MCF 10A (cell line): ENCODE data around the gene SNX24. TPM values are rescaled to one million over a fixed set of nuclear protein-coding genes. Genes with fewer than 3 reads are reported as not detected.
"Not testable (repeated sequence)": the region's sequence is repeated elsewhere in the genome, so short reads cannot be mapped to it uniquely, and the experiment has no call there.

ENCODE experiments used
- BruUV-seq: library from RNA; stranded (reverse); fragments of 400-500 nt; replicated peaks from 2 replicates; lab custom pipeline; 2021; lab: Mats Ljungman, UMichigan
- CTCF ChIA-PET: fragments of 300-600 bp; sonication (Branson Sonifier 250); formaldehyde crosslinking; extraction: SDS; loops from one replicate; lab custom pipeline; 2021; ENCODE audit warnings: antibody characterized with exemption, inconsistent platforms; lab: Yijun Ruan, JAX
- POLR2A ChIA-PET: fragments of 300-600, 350-650 bp; sonication (Branson Sonifier 250); formaldehyde crosslinking; extraction: SDS; loops from one replicate; lab custom pipeline; 2020; ENCODE audit warnings: antibody characterized with exemption, inconsistent platforms; lab: Yijun Ruan, JAX
- DNase-seq: peaks from one replicate; pipeline ENCODE4 v3.0.0-alpha.2; 2018; ENCODE audit not compliant: unreplicated experiment
- H3K27ac Mint-ChIP-seq: one replicate; pipeline ENCODE4 v1.8.0; 2022; ENCODE audit warnings: mild to moderate bottlenecking, low read depth, mixed read lengths; ENCODE audit not compliant: unreplicated experiment
- H3K27me3 Mint-ChIP-seq: one replicate; pipeline ENCODE4 v1.8.0; 2022; ENCODE audit warnings: mixed read lengths; ENCODE audit not compliant: insufficient read depth, unreplicated experiment
- H3K36me3 Mint-ChIP-seq: one replicate; pipeline ENCODE4 v1.8.0; 2022; ENCODE audit warnings: mild to moderate bottlenecking, moderate library complexity, mixed read lengths; ENCODE audit not compliant: insufficient read depth, unreplicated experiment
- H3K4me1 Mint-ChIP-seq: one replicate; pipeline ENCODE4 v1.8.0; 2022; ENCODE audit warnings: mixed read lengths; ENCODE audit not compliant: insufficient read depth, unreplicated experiment
- H3K4me3 Mint-ChIP-seq: one replicate; pipeline ENCODE4 v1.8.0; 2022; ENCODE audit warnings: mild to moderate bottlenecking, moderate library complexity, mixed read lengths; ENCODE audit not compliant: unreplicated experiment
- H3K9me3 Mint-ChIP-seq: one replicate; pipeline ENCODE4 v1.8.0; 2022; ENCODE audit warnings: mixed read lengths; ENCODE audit not compliant: unreplicated experiment
- CTCF ChIP-seq: fragments of 200-600 bp; IDR thresholded peaks from one replicate; pipeline ENCODE4 v1.8.0; 2022; ENCODE audit warnings: antibody characterized with exemption, mild to moderate bottlenecking; ENCODE audit not compliant: unreplicated experiment
- intact Hi-C: fragments of 100-400 bp; cut with micrococcal nuclease; formaldehyde crosslinking; loops from 2 replicates; pipeline ENCODE4 v1.14.1; 2022
- total RNA-seq: library from RNA; stranded (reverse); gene quantifications from 2 replicates; pipeline ENCODE4 v1.2.3, GENCODE V29; 2022

The SNX24 gene
- total RNA-seq, 1 experiment from 2014 or later: 97.0 TPM

- intact Hi-C loops: loop anchor here (1.0 to 10.0 kb wide), 6 partner anchors 37 to 663 kb away; partner anchors contain the start of genes PPIC and SNX2
- DNase-seq: no peak
- TSS peak; percentile 64 for BruUV-seq
- H3K27me3 Mint-ChIP-seq: no peaks in the 10 kb centered on the region
- POLR2A ChIA-PET: interaction anchor here (0.5 to 7.6 kb wide), 30 partner anchors 11 to 734 kb away, joined by 3 to 67 read pairs (median 3); partner anchors contain the start of genes CEP120 and SNX2
- no peaks in the 10 kb centered on the region for H3K9me3 Mint-ChIP-seq
- peaks cover 5% of the 10 kb centered on the region for H3K36me3 Mint-ChIP-seq
- peak overlapping the region; percentile 82 for H3K27ac Mint-ChIP-seq
- CTCF ChIA-PET: interaction anchor here (0.6 to 2.7 kb wide), 15 partner anchors 27 to 666 kb away, joined by 3 to 21 read pairs (median 3); no protein-coding TSS in a partner anchor
- H3K4me3 Mint-ChIP-seq: peak overlapping the region; percentile 85
- TF ChIP-seq CTCF: no peak
- H3K4me1 Mint-ChIP-seq: peaks cover 34% of the 10 kb centered on the region
Measured at GRCh38 chr5:122844910-122845228, 544 bp upstream of the SNX24 start.

GRCh38 chr5:122846051-122846550 lies 688 bp downstream of the SNX24 start:
- intact Hi-C loops: loop anchor here (2.0 to 10.0 kb wide), 5 partner anchors 36 to 664 kb away; no protein-coding TSS in a partner anchor
- peak overlapping the region; percentile 85 for H3K4me3 Mint-ChIP-seq
- H3K27ac Mint-ChIP-seq: peak overlapping the region; percentile 91
- peaks cover 46% of the 10 kb centered on the region for H3K4me1 Mint-ChIP-seq
- DNase-seq: peak; percentile 86
- H3K9me3 Mint-ChIP-seq: no peaks in the 10 kb centered on the region
- ChIA-PET POLR2A (interaction anchor here (0.6 to 7.6 kb wide), 34 partner anchors 12 to 683 kb away, joined by 3 to 67 read pairs (median 4); partner anchors contain the start of gene SNX2), CTCF (interaction anchor here (0.6 to 2.7 kb wide), 9 partner anchors 34 to 522 kb away, joined by 3 to 21 read pairs (median 5); no protein-coding TSS in a partner anchor)
- TSS peak; percentile 42 for BruUV-seq
- no peak for TF ChIP-seq CTCF
- peaks cover 5% of the 10 kb centered on the region for H3K36me3 Mint-ChIP-seq
- H3K27me3 Mint-ChIP-seq: no peaks in the 10 kb centered on the region

- H3K4me1 Mint-ChIP-seq: peaks cover 50% of the 10 kb centered on the region
- BruUV-seq: no TSS peak
- intact Hi-C loops: loop anchor here (2.0 to 10.0 kb wide), 5 partner anchors 35 to 665 kb away; no protein-coding TSS in a partner anchor
- TF ChIP-seq CTCF: no peak
- H3K36me3 Mint-ChIP-seq: peaks cover 5% of the 10 kb centered on the region
- no peak for DNase-seq
- ChIA-PET POLR2A (interaction anchor here (1.0 to 7.6 kb wide), 8 partner anchors 10 to 143 kb away, joined by 3 to 67 read pairs (median 4); partner anchors contain the start of gene SNX2), CTCF (interaction anchor here (0.5 to 2.3 kb wide), 16 partner anchors 12 to 763 kb away, joined by 3 to 7 read pairs (median 3); no protein-coding TSS in a partner anchor)
- no peaks in the 10 kb centered on the region for H3K27me3 Mint-ChIP-seq
- H3K9me3 Mint-ChIP-seq: no peaks in the 10 kb centered on the region
- peak overlapping the region; percentile 91 for H3K27ac Mint-ChIP-seq
- peak overlapping the region; percentile 85 for H3K4me3 Mint-ChIP-seq
Measured at GRCh38 chr5:122847687-122848081, 2.3 kb downstream of the SNX24 start.

GRCh38 chr5:122849771-122850170 lies 4.4 kb downstream of the SNX24 start:
- POLR2A ChIA-PET: interaction anchor here (0.5 to 7.6 kb wide), 4 partner anchors 11 to 698 kb away, joined by 3 to 67 read pairs (median 4); no protein-coding TSS in a partner anchor
- BruUV-seq: no TSS peak
- CTCF ChIA-PET: interaction anchor here (0.6 to 1.5 kb wide), 5 partner anchors 12 to 434 kb away, joined by 3 to 7 read pairs (median 3); no protein-coding TSS in a partner anchor
- intact Hi-C loops: loop anchor here (5.0 to 10.0 kb wide), 4 partner anchors 33 to 667 kb away; no protein-coding TSS in a partner anchor
- Mint-ChIP-seq H3K27me3 (no peaks in the 10 kb centered on the region), H3K4me1 (peaks cover 43% of the 10 kb centered on the region), H3K4me3 (no peak overlapping the region), H3K36me3 (peaks cover 5% of the 10 kb centered on the region), H3K9me3 (no peaks in the 10 kb centered on the region), H3K27ac (peak overlapping the region; percentile 43)
- DNase-seq: no peak
- TF ChIP-seq CTCF: no peak

- H3K36me3 Mint-ChIP-seq: peaks cover 10% of the 10 kb centered on the region
- H3K9me3 Mint-ChIP-seq, BruUV-seq, H3K4me3 Mint-ChIP-seq, DNase-seq, H3K27me3 Mint-ChIP-seq, CTCF ChIA-PET, H3K27ac Mint-ChIP-seq, intact Hi-C loops: not testable (repeated sequence)
- peaks cover 19% of the 10 kb centered on the region for H3K4me1 Mint-ChIP-seq
- POLR2A ChIA-PET: interaction anchor here (7.3 kb wide), 1 partner anchor 11 kb away, joined by 67 read pairs; the partner anchor contains the start of gene SNX24
Measured at GRCh38 chr5:122857538-122857937, 12.1 kb downstream of the SNX24 start.
